Stimulated activated CD4-positive, alpha-beta T cell treated with anti-CD3 and anti-CD28 coated beads, Interleukin-2, amount 100 ng/mL, for 48 hours (primary cell): ENCODE measurements around the gene ARHGEF9.
"Not testable (repeated sequence)": the region's sequence is repeated elsewhere in the genome, so short reads cannot be mapped to it uniquely, and the experiment has no call there.

Experiments
- DNase-seq, 2 donors: peaks; one replicate each; pipeline ENCODE4 v3.0.0-alpha.2; 2020

The ARHGEF9 gene

DNA sequence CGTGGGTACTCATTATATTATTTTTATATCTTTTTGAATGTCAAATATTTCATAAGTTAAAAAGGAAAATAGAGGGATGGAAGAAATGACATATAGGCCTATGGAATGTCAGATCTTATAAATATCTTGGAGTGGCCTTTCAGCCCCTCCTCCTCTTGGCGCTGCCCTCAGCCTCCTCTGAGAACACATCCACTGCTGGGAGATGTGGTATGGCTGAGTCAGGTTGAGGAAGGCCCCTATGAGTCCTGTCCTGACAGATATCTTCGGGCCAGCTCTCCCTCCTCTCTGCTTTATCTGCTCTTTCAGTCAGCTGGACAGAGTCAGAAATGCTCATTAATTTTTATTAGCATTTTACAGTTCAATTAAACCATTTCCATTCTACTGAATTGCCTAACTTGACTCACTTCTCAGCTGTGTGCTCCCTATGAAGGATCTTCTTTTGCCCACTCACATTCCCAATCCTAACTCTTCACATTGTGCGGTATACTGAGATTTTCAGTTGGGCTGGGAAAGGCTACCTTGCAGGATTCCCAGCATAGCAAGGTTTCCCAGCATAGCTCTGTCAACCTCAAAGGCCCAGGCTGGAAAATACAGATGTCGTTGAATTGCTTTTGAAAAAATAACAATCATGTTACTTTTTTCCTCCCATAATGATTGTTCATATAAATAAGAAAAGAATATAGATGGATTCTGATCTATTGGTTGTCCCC lies 128.0 kb downstream of the ARHGEF9 start:
- DNase-seq = no peak

DNA sequence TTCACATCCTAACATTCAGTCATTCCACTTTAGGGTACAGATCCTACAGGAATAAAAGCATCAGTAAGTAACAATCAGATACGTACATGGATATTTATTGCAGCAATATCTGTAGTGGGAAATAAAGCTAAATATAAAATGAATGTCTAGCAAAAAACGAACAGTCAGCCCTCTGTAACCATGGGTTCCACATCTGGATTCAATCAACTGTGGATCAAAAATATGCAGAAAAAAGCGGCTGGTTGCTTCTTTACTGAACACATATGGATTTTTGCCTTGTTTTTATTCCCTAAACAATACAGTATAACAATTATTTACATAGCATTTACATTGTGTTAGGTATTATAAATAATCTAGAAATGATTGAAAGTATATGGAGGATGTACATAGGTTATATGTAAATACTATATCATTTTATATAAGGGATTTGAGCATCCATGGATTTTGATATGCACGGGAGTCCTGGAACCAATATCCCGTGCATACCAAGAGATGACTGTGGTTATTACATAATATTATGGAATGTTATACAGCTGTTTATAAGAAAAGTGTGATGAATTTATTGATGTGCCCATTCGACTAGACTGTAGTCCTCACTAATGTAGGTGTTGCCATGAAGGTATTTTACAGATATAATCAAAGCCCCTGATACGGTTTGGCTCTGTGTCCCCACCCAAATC lies 132.8 kb downstream of the ARHGEF9 start:
- DNase-seq = no peak

DNA sequence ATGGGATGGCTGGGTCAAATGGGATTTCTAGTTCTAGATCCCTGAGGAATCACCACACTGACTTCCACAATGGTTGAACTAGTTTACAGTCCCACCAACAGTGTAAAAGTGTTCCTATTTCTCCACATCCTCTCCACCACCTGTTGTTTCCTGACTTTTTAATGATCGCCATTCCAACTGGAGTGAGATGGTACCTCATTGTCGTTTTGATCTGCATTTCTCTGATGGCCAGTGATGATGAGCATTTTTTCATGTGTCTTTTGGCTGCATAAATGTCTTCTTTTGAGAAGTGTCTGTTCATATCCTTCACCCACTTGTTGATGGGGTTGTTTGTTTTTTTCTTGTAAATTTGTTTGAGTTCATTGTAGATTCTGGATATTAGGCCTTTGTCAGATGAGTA lies 139.3 kb downstream of the ARHGEF9 start:
- DNase-seq = not testable (repeated sequence)

DNA sequence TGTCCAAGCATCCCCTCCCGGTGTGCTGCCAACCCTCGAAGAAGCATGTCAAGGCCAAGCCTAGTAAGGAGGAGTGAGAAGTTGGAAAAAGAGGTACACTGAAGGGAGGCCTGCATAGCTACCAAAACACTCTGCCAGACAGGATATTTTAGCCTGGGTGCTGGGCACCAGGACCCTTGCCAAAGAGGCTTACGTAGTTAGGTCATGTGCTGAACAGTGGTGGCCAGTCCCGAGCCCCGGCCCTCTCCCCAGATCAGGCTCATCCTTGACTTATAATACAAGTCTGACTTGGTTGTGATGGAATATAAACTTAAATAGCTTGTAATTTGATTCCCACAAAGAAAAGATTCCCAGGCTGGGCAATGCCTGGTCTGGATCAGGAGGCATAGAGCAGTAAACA lies 149.3 kb downstream of the ARHGEF9 start:
- no peak for DNase-seq

- DNase-seq = no peak
Measured at GRCh38 chrX:63613531-63614028, 171.4 kb downstream of the ARHGEF9 start.

DNA sequence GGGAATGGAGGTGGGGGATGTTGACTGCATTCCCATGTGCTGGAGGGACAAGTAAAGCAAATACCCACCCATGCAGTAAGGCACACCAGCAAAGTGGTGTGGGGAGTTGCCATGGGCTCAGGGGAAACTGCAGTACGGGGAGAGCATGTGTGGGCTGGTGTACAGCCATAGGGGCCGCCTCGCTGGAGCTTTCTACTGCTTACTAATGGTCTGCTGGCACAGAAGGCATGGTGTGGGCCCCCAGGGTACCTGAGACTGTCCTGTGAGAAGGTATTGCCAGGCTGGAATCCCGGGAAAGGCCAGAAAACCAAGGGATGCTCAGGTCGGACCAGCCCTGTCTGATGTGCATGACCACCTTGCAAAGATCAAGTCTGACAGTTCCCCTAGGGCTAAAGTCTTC lies 199.1 kb downstream of the ARHGEF9 start:
- no peak for DNase-seq
